Right lobe of liver (tissue), 6 donors: ENCODE data around the gene CPLX3. TPM values are rescaled to one million over a fixed set of nuclear protein-coding genes. Genes with fewer than 3 reads are reported as not detected.
A peak's percentile ranks its signal among the peaks of the same experiment; 100 is the strongest.
"Not testable (repeated sequence)": the region's sequence is repeated elsewhere in the genome, so short reads cannot be mapped to it uniquely, and the experiment has no call there.

Source experiments
- ATAC-seq, 4 donors: fragments of 200-7000 bp; cut with Tn5 transposase; one replicate each; pipeline ENCODE4 v1.9.1; 2020; ENCODE audit warnings: mild to moderate bottlenecking in 4 of 4, moderate library complexity in 4 of 4
- DNase-seq, 3 donors: peaks; one replicate each; pipeline ENCODE4 v3.0.0-alpha.2; 2020
- H3K27ac ChIP-seq, 3 donors: fragments of 200-600 bp; one replicate each; pipeline ENCODE4 v1.8.0; 2022
- H3K27me3 ChIP-seq, 2 donors: fragments of 200-600 bp; one replicate each; pipeline ENCODE4 v1.8.0; 2022
- H3K36me3 ChIP-seq, 4 donors: fragments of 200-600 bp; sonication (generic) in 1 of 4; one replicate each; pipeline versions ENCODE4 v1.5.1 to v1.8.0; 2017 to 2022; ENCODE audit warnings: control low read depth in 1 of 4
- H3K4me1 ChIP-seq, 4 donors: fragments of 200-600 bp; sonication (generic) in 1 of 4; one replicate each; pipeline versions ENCODE4 v1.5.1 to v1.8.0; 2017 to 2022; ENCODE audit warnings: control low read depth in 1 of 4
- H3K4me3 ChIP-seq, 3 donors: fragments of 200-600 bp; one replicate each; pipeline ENCODE4 v1.8.0; 2022
- H3K9me3 ChIP-seq, 4 donors: fragments of 200-600 bp; sonication (generic) in 1 of 4; one replicate each; pipeline versions ENCODE4 v1.5.1 to v1.8.0; 2017 to 2022; ENCODE audit warnings: control low read depth in 1 of 4
- CTCF ChIP-seq, 4 donors: fragments of 200-600 bp in 3 of 4; fragments of 450-650 bp in 1 of 4; IDR thresholded peaks; one replicate each; pipeline versions ENCODE4 v1.5.1 to v1.8.0; 2016 to 2022; ENCODE audit warnings: antibody characterized with exemption in 4 of 4, mild to moderate bottlenecking in 2 of 4
- POLR2A ChIP-seq: fragments of 450-650 bp; IDR thresholded peaks from one replicate; pipeline ENCODE4 v1.6.1; 2017; ENCODE audit warnings: antibody characterized with exemption, mild to moderate bottlenecking
- WGBS: methylation state at CpG from one replicate; pipeline ENCODE4 v1.1.6; 2018; ENCODE audit warnings: low coverage, low lambda C conversion rate; ENCODE audit not compliant: insufficient coverage; ENCODE audit errors: missing lambda C conversion rate; 5-methylcytosine and 5-hydroxymethylcytosine counted together
- intact Hi-C, 2 donors: fragments of 100-400 bp; cut with DNase I; formaldehyde crosslinking; loops; one replicate each; pipeline versions ENCODE4 v1.11.2 to v1.14.1; 2022
- total RNA-seq, 6 experiments: library from RNA; depleted of rRNA in 2 of 6; stranded (reverse); fragments of >200 nt in 2 of 6; fragmentation: NEBNext Ultra II Directional in 3 of 6; extraction: Animal tissue kit (Norgen Biotek cat#: 25700) in 3 of 6; gene quantifications; one replicate each; pipeline versions ENCODE4 v1.1.0 to v1.2.4, GENCODE V29; 2016 to 2023
- donor health status: DM: no; HTN: yes; CAD: no.
- donor health status: DM: no; HTN: no; CAD: no.
- donor health status: DM: no; HTN: no; CAD: no.
- donor health status: DM: no; HTN: yes; CAD: no.
- donor health status: DM: no; HTN: yes; CAD: no.

The CPLX3 gene
- total RNA-seq, 6 experiments from 2014 or later, result not detected

- DNase-seq, result no peak
- Histone ChIP-seq H3K36me3 (no peaks in the 10 kb centered on the region), H3K4me3 (no peak overlapping the region)
These were observed 41.0 kb upstream of the CPLX3 start for GRCh38 chr15:74785194-74786032.

GRCh38 chr15:74786081-74786480 is 40.3 kb upstream of the CPLX3 start:
- Histone ChIP-seq H3K27ac (peak overlapping the region in 2 of 3 donors; percentile 64 to 71), H3K4me1 (peaks cover 0 to 75% (median 43%) of the 10 kb centered on the region in 4 donors)
- H3K36me3 ChIP-seq, DNase-seq, ATAC-seq, intact Hi-C loops, H3K27me3 ChIP-seq, H3K4me3 ChIP-seq, H3K9me3 ChIP-seq: not testable (repeated sequence)
- 42% methylated on average over 7 of the region's 12 CpGs for WGBS

More at GRCh38 chr15:74785194-74786032, 41.0 kb upstream of the CPLX3 start:
- WGBS, result 51% methylated on average over 11 of the region's 13 CpGs
- Histone ChIP-seq H3K27me3 (no peaks in the 10 kb centered on the region), H3K4me1 (peaks cover 0 to 75% (median 44%) of the 10 kb centered on the region in 4 donors), H3K9me3 (no peaks in the 10 kb centered on the region), H3K27ac (peak overlapping the region; percentile 20 to 81 (median 55))
- intact Hi-C loops, result no loop called here
- TF ChIP-seq POLR2A (no peak), CTCF (IDR thresholded peaks at IDR 0.05) (no peak)
- ATAC-seq, result no peak

GRCh38 chr15:74786551-74787165 is 39.8 kb upstream of the CPLX3 start:
- intact Hi-C loops, result no loop called here
- WGBS, result 57% methylated on average over 4 of the region's 7 CpGs
- H3K27me3 ChIP-seq, result no peaks in the 10 kb centered on the region
- TF ChIP-seq CTCF (IDR thresholded peaks at IDR 0.05), result no peak
- TF ChIP-seq POLR2A, result no peak
- H3K4me3 ChIP-seq, result no peak overlapping the region
- peak overlapping the region; percentile 29 to 71 (median 64) for H3K27ac ChIP-seq
- no peaks in the 10 kb centered on the region for H3K36me3 ChIP-seq
- ATAC-seq (no peak), DNase-seq (peak in 1 of 3 donors; percentile 52)
- peaks cover 0 to 69% (median 40%) of the 10 kb centered on the region in 4 donors for H3K4me1 ChIP-seq
- no peaks in the 10 kb centered on the region for H3K9me3 ChIP-seq

GRCh38 chr15:74787251-74788041 is 39.0 kb upstream of the CPLX3 start:
- Histone ChIP-seq H3K4me1 (peaks cover 0 to 70% (median 43%) of the 10 kb centered on the region in 4 donors), H3K27ac (peak overlapping the region; percentile 29 to 73 (median 71)), H3K9me3 (no peaks in the 10 kb centered on the region), H3K27me3 (no peaks in the 10 kb centered on the region), H3K4me3 (peak overlapping the region in 1 of 3 donors; percentile 19), H3K36me3 (no peaks in the 10 kb centered on the region)
- intact Hi-C loops, result no loop called here
- WGBS, result 48% methylated on average over 10 of the region's 13 CpGs
- peak; percentile 24 to 52 (median 38) for ATAC-seq
- peak; percentile 71 to 84 (median 76) for DNase-seq
- TF ChIP-seq POLR2A (no peak), CTCF (IDR thresholded peaks at IDR 0.05) (peak; percentile 22 to 36 (median 29))
